ENCODE data around the gene AIFM2. TPM values are rescaled to one million over a fixed set of nuclear protein-coding genes. Genes with fewer than 3 reads are reported as not detected.

AIFM2 gene
- total and polyA plus RNA-seq, 2 of the 13 experiments (the other 11 are each of a cell fraction or from before 2014, with no cell fraction given), result 20.3 to 29.5 TPM

- peak; percentile 96 for TF ChIP-seq TFAP4 (IDR thresholded peaks at IDR 0.05; ENCODE audit: borderline replicate concordance, low read depth)
- TF ChIP-seq ZNF572 (CRISPR knock-in tag; IDR thresholded peaks at IDR 0.05), result no peak
- no peak for TF ChIP-seq ZNF570 (CRISPR knock-in tag; IDR thresholded peaks at IDR 0.05; ENCODE audit: borderline replicate concordance)
- TF ChIP-seq PRDM4 (CRISPR knock-in tag; IDR thresholded peaks at IDR 0.05; ENCODE audit: borderline replicate concordance), result no peak
- TF ChIP-seq CC2D1A (CRISPR knock-in tag; IDR thresholded peaks at IDR 0.05), result no peak
- TF ChIP-seq TAF1 (CRISPR knock-in tag; IDR thresholded peaks at IDR 0.05), result no peak
- no peak for TF ChIP-seq IKZF4 (CRISPR knock-in tag; IDR thresholded peaks at IDR 0.05; ENCODE audit: borderline replicate concordance, low read depth, not compliant biosample characterization)
- no peak for TF ChIP-seq DMAP1 (CRISPR knock-in tag; IDR thresholded peaks at IDR 0.05)
- no peak for TF ChIP-seq GRHL1 (CRISPR knock-in tag; conservative IDR thresholded peaks at IDR 0.05)
- TF ChIP-seq ZNF251 (CRISPR knock-in tag; IDR thresholded peaks at IDR 0.05), result no peak
- peak in 1 of 2 experiments; percentile 30; a peak in 1 of 4 replicates for TF ChIP-seq POLR2A (IDR thresholded peaks at IDR 0.05; ENCODE audit: insufficient read depth in 1 of 2, low read depth in 2 of 2, low read length in 2 of 2)
- no peak for TF ChIP-seq ZNF816 (CRISPR knock-in tag; IDR thresholded peaks at IDR 0.05; ENCODE audit: borderline replicate concordance)
- TF ChIP-seq YEATS2 (CRISPR knock-in tag; IDR thresholded peaks at IDR 0.05; ENCODE audit: borderline replicate concordance), result peak; percentile 63; the same call in 1 of the 2 replicates
- TF ChIP-seq SATB2 (CRISPR knock-in tag; IDR thresholded peaks at IDR 0.05), result peak; percentile 65; the same call in 1 of the 2 replicates
- peak; percentile 20; the same call in 1 of the 2 replicates for TF ChIP-seq KDM6A (CRISPR knock-in tag; IDR thresholded peaks at IDR 0.05; ENCODE audit: low read depth)
- TF ChIP-seq ZBTB33 (CRISPR knock-in tag; IDR thresholded peaks at IDR 0.05), result no peak; the same call in 1 of the 2 replicates
- 0 out of 2 replicates have a peak, but pooled peaks have one; percentile 75 for TF ChIP-seq FOXC1 (CRISPR knock-in tag; IDR thresholded peaks at IDR 0.05; ENCODE audit: borderline replicate concordance)
- TF ChIP-seq DNMT1 (CRISPR knock-in tag; IDR thresholded peaks at IDR 0.05), result no peak
- peak; percentile 81 for TF ChIP-seq ZNF501 (CRISPR knock-in tag; IDR thresholded peaks at IDR 0.05)
- no peak for TF ChIP-seq CEBPG (CRISPR knock-in tag; IDR thresholded peaks at IDR 0.05)
- TF ChIP-seq POGK (CRISPR knock-in tag; conservative IDR thresholded peaks at IDR 0.05), result no peak
These were observed 23.4 kb downstream of the AIFM2 start (continued) for GRCh38 chr10:70109064-70109729.

Measured in HepG2 (cell line).